D721Med (cell line): Measurements from ENCODE around the gene ETV1.

Source experiments
- DNase-seq: peaks from one replicate; pipeline ENCODE4 v3.0.0; 2011; ENCODE audit warnings: low spot score; ENCODE audit not compliant: insufficient read length
- FAIRE-seq: peaks from 2 replicates; lab custom pipeline; 2011; peaks lifted over from hg19 to GRCh38; lab: Jason Lieb, UNC
- TF ChIP-seq, protein P1 (sequence below): IDR thresholded peaks from 2 replicates; pipeline ENCODE4 v1.5.1; 2012; ENCODE audit warnings: mild to moderate bottlenecking, control low read depth; ENCODE audit not compliant: insufficient read depth; ENCODE audit errors: missing control alignments

ETV1 gene

DNA sequence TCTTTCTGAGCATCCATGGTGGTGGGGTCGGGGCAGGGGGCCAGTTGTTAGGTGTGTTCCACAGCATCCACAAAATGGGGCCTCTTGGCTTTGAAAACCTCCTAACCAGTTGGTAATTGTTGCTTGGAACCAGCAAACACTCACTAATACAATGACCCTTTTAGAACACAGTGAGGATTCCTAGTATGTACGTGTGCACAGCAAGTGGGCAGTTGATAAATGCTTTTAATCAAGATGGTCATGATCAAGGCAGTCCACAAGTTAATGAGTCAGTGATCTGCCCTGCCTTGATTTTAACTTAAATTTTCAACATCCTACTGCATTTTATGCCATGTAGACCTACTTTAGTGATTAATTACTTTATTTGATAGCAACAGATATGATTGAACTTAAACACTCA is 103.1 kb downstream of the ETV1 start:
- FAIRE-seq (no peak), DNase-seq (no peak)
- TF ChIP-seq, protein P1, sequence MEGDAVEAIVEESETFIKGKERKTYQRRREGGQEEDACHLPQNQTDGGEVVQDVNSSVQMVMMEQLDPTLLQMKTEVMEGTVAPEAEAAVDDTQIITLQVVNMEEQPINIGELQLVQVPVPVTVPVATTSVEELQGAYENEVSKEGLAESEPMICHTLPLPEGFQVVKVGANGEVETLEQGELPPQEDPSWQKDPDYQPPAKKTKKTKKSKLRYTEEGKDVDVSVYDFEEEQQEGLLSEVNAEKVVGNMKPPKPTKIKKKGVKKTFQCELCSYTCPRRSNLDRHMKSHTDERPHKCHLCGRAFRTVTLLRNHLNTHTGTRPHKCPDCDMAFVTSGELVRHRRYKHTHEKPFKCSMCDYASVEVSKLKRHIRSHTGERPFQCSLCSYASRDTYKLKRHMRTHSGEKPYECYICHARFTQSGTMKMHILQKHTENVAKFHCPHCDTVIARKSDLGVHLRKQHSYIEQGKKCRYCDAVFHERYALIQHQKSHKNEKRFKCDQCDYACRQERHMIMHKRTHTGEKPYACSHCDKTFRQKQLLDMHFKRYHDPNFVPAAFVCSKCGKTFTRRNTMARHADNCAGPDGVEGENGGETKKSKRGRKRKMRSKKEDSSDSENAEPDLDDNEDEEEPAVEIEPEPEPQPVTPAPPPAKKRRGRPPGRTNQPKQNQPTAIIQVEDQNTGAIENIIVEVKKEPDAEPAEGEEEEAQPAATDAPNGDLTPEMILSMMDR, result no peak

DNA sequence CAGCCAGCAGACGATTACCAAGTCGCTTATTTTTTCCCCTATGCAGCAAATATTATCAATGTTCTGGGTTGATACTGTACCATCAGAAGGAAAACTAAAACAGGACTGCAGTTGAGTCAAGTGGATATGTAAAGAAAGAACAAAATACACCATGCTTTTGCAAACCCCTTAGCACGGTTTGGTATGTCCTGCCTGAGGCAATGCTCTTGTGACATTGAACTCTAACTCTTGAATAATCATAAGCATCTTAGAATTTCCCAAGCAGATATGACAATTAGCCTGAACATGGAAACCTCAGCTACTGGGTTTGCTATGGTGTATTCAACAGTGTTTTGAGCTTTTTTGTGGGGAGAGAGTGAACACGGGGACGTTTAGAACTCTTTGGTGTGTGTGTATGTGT is 107.4 kb downstream of the ETV1 start:
- TF ChIP-seq, protein P1, result no peak
- FAIRE-seq (no peak), DNase-seq (no peak)

DNA sequence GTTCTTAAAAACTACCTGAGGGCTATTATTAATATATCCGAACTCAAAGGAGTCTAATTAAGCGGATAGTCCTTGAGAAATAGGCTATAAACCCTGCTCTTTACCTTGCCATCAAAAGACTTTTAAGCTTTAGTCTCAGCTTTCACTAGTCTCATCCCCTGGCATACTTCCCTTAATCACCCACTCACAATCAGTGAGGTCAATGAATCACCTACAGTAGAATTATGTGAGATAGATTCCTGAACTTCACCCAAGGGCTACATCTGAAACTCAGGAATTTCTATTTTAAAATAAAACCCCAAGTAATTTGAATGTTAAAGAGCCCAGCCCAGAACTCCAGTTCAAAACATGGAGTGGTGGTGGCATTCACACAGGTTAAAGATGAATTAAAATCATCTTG is 108.7 kb downstream of the ETV1 start:
- TF ChIP-seq, protein P1, result no peak
- DNase-seq (no peak), FAIRE-seq (no peak)

DNA sequence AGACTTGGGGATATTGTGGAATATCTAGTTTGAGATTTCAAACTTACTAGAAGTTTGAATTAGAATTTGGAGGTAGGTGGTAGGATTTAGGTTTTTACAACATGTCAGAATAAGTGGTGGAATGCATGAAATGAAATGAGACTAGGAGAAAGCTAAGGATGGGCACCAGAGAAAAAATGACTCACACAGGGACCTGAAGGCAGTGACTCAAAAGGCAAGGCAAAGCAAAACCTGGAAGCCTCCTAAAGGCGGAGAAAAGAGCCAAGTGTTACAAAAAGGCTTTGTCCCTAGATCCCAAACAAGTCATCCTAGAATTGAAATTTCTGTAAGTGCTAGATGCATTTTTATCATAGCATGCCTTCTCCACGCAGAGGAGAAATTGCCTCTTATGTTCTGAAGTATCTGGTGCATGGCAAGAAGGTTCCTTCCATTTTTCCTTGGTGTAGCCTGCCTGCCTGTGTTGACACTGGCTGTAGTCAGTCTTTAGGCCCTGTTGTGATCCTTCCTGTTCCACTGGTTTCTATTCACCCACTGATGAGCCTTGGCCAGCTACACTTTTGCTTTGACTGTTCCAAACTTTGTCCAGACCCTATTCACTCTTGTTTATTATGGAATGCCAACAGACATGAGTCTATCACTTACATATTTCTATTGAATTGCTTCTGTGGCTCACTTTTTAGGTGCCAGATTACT is 109.3 kb downstream of the ETV1 start:
- DNase-seq, result no peak
- FAIRE-seq, result no peak
- TF ChIP-seq, protein P1, result no peak

DNA sequence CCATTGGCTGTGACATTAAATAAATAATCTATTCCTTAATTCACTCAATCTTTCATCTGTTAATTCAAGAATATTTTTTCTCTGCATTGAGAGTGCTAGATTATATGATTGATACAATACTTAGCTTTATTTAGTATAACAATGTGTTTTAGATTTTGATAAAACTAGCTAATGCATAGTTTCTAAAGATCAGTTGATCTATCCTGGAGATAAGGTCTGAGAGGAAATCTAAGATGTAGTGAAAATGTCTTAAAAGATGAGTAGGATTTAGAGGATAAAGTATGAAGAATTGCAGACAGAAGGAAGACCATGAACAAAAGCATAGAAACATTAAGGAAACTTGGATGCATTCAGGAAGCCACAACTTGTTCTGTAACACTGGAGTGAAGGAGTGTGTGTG is 110.3 kb downstream of the ETV1 start:
- DNase-seq (no peak), FAIRE-seq (no peak)
- TF ChIP-seq, protein P1, result no peak

DNA sequence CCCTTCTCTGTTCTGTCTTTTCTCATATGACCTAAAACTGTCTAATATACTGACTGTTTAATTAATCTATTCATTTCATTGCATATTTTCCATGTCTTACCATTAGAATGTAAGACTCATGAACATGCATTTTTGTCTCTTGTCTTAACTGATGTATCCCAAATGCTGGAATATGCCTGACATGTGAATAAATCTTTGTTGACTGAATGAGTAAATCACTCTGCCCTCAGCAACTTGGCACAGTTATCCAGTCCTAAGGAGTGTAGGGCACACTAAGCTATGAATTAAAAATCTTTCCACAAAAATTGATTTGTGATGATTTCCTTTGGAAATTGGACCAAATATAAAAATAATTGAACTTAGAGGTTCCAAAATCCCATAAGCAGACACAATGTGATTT is 111.3 kb downstream of the ETV1 start:
- FAIRE-seq, result no peak
- TF ChIP-seq, protein P1, result no peak
- DNase-seq, result no peak

DNA sequence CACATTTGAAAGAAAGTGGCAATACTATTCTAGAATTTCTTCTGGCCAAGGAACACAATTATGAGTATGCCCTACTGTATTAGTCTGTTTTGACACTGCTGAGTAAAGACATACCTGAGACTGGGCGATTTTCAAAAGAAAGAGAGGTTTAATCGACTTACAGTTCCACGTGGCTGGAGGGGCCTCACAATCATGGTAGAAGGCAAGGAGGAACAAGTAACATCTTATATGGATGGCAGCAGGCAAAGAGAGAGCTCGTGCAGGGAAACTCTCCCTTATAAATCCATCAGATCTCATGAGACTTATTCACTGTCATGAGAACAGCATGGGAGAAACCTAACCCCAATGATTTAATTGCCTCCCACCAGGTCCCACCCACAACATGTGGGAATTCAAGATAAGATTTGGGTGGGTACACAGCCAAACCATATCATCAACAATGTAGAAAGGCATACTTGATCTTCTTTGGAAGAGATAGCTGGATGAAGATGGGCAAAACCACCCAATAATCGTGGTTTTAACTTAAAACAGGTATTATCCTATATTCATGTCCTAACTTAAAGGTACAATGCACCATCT is 113.9 kb downstream of the ETV1 start:
- DNase-seq (no peak), FAIRE-seq (no peak)
- TF ChIP-seq, protein P1, result no peak
